Ascending aorta (tissue), 2 donors: ENCODE data around the gene ADK. TPM values are rescaled to one million over a fixed set of nuclear protein-coding genes. Genes with fewer than 3 reads are reported as not detected.
"Not testable (repeated sequence)": the region's sequence is repeated elsewhere in the genome, so short reads cannot be mapped to it uniquely, and the experiment has no call there.

ENCODE experiments used
- DNase-seq, 2 donors: peaks; one replicate each; pipeline ENCODE4 v3.0.0-alpha.2; 2019; ENCODE audit warnings: low spot score in 2 of 2
- H3K27ac ChIP-seq, 2 donors: fragments of 200-600 bp; sonication (generic); one replicate each; pipeline ENCODE4 v1.5.1; 2016 to 2017; ENCODE audit warnings: mild to moderate bottlenecking in 1 of 2
- H3K27me3 ChIP-seq: fragments of 200-600 bp; sonication (generic); one replicate; pipeline ENCODE4 v1.5.1; 2017
- H3K36me3 ChIP-seq, 2 donors: fragments of 200-600 bp; sonication (generic); one replicate each; pipeline ENCODE4 v1.5.1; 2016
- H3K4me1 ChIP-seq, 2 donors: fragments of 200-600 bp; sonication (generic); one replicate each; pipeline ENCODE4 v1.5.1; 2016 to 2017; ENCODE audit warnings: mild to moderate bottlenecking in 1 of 2
- H3K4me3 ChIP-seq, 2 donors: fragments of 200-600 bp; sonication (generic); one replicate each; pipeline ENCODE4 v1.5.1; 2016 to 2017; ENCODE audit warnings: mild to moderate bottlenecking in 1 of 2
- H3K9me3 ChIP-seq, 2 donors: fragments of 200-600 bp; sonication (generic); one replicate each; pipeline ENCODE4 v1.5.1; 2016
- CTCF ChIP-seq, 3 experiments: fragments of 200-600 bp in 2 of 3; fragments of 450-650 bp in 1 of 3; sonication (generic) in 2 of 3; IDR thresholded peaks; one replicate each; pipeline ENCODE4 v1.5.1; 2016 to 2019; ENCODE audit warnings: antibody characterized with exemption in 3 of 3, mild to moderate bottlenecking in 1 of 3, moderate library complexity in 1 of 3
- intact Hi-C: fragments of 100-400 bp; cut with DNase I; formaldehyde crosslinking; loops from one replicate; pipeline ENCODE4 v1.15.1; 2023
- total RNA-seq: library from RNA; depleted of rRNA; stranded (reverse); fragments of >200 nt; gene quantifications from one replicate; pipeline ENCODE4 v1.1.0, GENCODE V29; 2016

The ADK gene
- total RNA-seq, 1 donor from 2014 or later: 2.4 TPM

- Histone ChIP-seq H3K9me3 (no peaks in the 10 kb centered on the region), H3K27ac (peak overlapping the region in 1 of 2 donors; percentile 2), H3K27me3 (no peaks in the 10 kb centered on the region), H3K4me3 (no peak overlapping the region), H3K36me3 (peaks cover 0 to 4% of the 10 kb centered on the region in 2 donors), H3K4me1 (peaks cover 5 to 19% of the 10 kb centered on the region in 2 donors)
- DNase-seq: no peak
- intact Hi-C loops: no loop called here
- no peak for TF ChIP-seq CTCF (IDR thresholded peaks at IDR 0.05)
These were observed 5.9 kb upstream of the ADK start for GRCh38 chr10:74145133-74145532.

- intact Hi-C loops, H3K4me3 ChIP-seq, H3K27ac ChIP-seq, DNase-seq, H3K9me3 ChIP-seq, H3K27me3 ChIP-seq, H3K36me3 ChIP-seq: not testable (repeated sequence)
- peaks cover 5 to 23% of the 10 kb centered on the region in 2 donors for H3K4me1 ChIP-seq
These were observed 4.0 kb upstream of the ADK start for GRCh38 chr10:74146980-74147379.

DNA sequence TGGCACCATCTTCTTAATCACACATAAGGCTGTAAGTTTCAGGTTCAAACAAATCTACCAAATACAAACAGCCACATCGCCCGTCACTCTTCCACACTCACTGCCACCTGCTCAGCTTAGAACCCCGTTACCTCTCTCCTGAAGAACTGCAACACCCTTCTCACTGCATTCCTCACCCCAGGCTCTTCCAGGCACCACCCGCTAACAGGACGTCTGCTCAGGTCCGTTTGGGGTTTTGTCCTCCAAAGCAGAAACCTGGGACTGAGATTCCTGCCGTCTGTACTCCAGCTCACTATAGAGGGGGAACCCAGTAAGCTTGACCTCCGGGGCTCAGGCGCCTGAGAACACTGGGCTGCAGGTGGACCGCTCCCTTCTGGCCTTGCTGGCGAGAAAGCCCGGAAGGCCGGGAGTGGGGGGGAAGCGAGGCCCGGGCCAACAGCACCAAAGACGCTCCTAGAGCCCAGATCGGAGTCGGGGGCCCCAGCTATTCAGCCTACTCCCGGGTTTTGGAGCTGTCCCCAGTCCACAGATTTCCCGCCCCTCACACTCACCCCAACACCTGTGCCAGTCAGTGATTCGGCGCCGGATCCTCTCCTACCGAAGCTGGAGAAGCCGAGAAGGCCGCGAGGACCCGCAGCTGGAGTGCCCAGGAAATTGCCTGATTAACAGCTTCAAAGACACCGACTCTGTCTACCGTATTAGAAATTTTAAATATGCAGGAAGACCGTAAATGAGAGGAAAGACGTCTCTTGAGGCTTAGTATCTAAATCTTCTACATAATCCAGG is 624 bp upstream of the ADK start, which contains the start of gene AP3M1:
TSS of gene AP3M1 (minus strand) at position 625 of the 786 bp plus-strand sequence. CDS start 12,449 bp downstream, outside the sequence.
- Histone ChIP-seq H3K9me3 (no peaks in the 10 kb centered on the region), H3K27me3 (no peaks in the 10 kb centered on the region), H3K36me3 (no peaks in the 10 kb centered on the region), H3K4me1 (peaks cover 8 to 32% of the 10 kb centered on the region in 2 donors), H3K4me3 (peak within 1 kb of the TSS; percentile 82 to 96), H3K27ac (peak within 1 kb of the TSS; percentile 84)
- intact Hi-C loops: loop anchor here (5.0 to 10.0 kb wide), 4 partner anchors 42 to 1084 kb away; partner anchors contain the start of gene COMTD1
- DNase-seq: peak; percentile 48 to 90
- no peak for TF ChIP-seq CTCF (IDR thresholded peaks at IDR 0.05)

DNA sequence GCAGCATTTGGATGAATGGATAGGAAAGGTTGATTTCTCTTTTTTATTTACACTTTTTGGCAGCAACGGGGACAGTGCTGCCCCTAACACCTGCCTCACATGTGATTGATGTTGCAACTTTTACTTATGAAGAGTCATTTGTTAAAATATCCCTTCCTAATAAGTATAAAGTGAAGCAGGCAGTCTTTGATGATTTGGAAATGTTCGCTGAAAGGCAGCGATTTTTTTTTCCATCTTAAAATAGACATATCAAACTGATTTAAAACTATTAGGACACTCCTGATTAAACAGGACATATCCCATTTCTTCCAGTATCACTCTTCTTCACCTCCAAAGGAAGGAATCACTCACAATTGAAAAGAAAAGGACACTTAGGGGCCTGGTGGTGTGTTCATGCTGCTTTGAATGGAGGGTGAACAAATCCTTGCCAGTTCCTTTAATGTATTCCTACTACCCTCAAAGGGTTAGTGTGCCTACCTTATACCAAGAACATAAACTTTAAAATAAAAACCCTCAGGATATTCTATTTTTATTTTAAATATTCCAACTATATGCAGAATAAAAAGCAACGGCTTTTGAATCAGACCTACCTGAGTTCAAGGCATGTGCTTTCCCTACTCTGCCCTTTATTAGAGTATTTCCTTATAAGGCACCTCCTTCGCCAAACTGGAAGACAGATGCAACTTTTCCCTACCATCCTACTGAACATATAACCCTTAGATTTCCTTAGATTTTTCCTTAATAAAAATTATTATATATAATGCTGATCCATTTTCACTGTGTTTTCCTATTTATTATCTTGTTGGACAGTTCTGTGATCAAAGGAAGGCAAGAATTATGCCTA is 1.1 kb downstream of the ADK start:
- Histone ChIP-seq H3K4me1 (peaks cover 8 to 29% of the 10 kb centered on the region in 2 donors), H3K27me3 (no peaks in the 10 kb centered on the region), H3K36me3 (no peaks in the 10 kb centered on the region), H3K4me3 (peak overlapping the region; percentile 82 to 96), H3K27ac (peak overlapping the region; percentile 84), H3K9me3 (no peaks in the 10 kb centered on the region)
- DNase-seq: no peak
- intact Hi-C loops: loop anchor here (1.0 to 10.0 kb wide), 5 partner anchors 24 to 1083 kb away; partner anchors contain the start of gene COMTD1
- no peak for TF ChIP-seq CTCF (IDR thresholded peaks at IDR 0.05)

DNA sequence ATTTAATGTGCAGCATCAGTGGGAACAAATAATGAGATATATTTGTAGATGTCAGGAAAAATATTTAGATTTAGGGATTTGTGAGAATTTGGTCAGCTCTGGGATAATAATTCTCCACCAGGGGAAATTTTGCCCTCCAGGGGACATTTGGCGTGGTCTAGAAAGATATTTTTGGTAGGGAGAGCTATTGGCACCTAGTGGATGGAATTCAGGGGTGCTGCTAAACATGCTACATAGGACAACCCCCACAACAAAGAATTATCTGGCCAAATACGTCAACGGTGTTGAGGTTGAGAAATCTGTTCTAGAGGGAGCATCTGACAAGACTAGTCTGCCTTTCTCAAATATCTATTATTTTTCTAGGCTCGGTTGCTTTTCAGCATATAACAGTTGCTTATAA is 2.1 kb downstream of the ADK start:
- Histone ChIP-seq H3K9me3 (no peaks in the 10 kb centered on the region), H3K4me1 (peaks cover 8 to 26% of the 10 kb centered on the region in 2 donors), H3K27ac (no peak overlapping the region), H3K27me3 (no peaks in the 10 kb centered on the region), H3K4me3 (no peak overlapping the region), H3K36me3 (no peaks in the 10 kb centered on the region)
- intact Hi-C loops: loop anchor here (5.0 to 10.0 kb wide), 4 partner anchors 39 to 1082 kb away; partner anchors contain the start of gene COMTD1
- DNase-seq: no peak
- TF ChIP-seq CTCF (IDR thresholded peaks at IDR 0.05): peak in 2 of 3 experiments; percentile 24 to 32
